Esophagus muscularis mucosa (tissue), 4 donors: Measurements from ENCODE around the gene SYNJ1. TPM values are rescaled to one million over a fixed set of nuclear protein-coding genes. Genes with fewer than 3 reads are reported as not detected.

Experiments
- DNase-seq: peaks from one replicate; pipeline ENCODE4 v3.0.0-alpha.2; 2017; ENCODE audit errors: extremely low spot score
- H3K27ac ChIP-seq, 4 donors: fragments of 200-600 bp; sonication (generic); replicated peaks in 1 of 4; 1 replicate in 3 of 4; 2 replicates in 1 of 4; pipeline ENCODE4 v1.5.1; 2016 to 2019; ENCODE audit warnings: mild to moderate bottlenecking in 1 of 4
- H3K27me3 ChIP-seq, 4 donors: fragments of 200-600 bp; sonication (generic); one replicate each; pipeline versions ENCODE4 v1.5.1 to v1.6.0; 2016 to 2019
- H3K36me3 ChIP-seq, 4 donors: fragments of 200-600 bp; sonication (generic); one replicate each; pipeline ENCODE4 v1.5.1; 2016 to 2019
- H3K4me1 ChIP-seq, 4 donors: fragments of 200-600 bp; sonication (generic); one replicate each; pipeline ENCODE4 v1.5.1; 2016 to 2019
- H3K4me3 ChIP-seq, 4 donors: fragments of 200-600 bp; sonication (generic); 1 replicate in 2 of 4; 2 replicates in 2 of 4; pipeline ENCODE4 v1.5.1; 2016 to 2019; ENCODE audit warnings: mild to moderate bottlenecking in 4 of 4, moderate library complexity in 1 of 4
- H3K9me3 ChIP-seq, 4 donors: fragments of 200-600 bp; sonication (generic); 1 replicate in 3 of 4; 2 replicates in 1 of 4; pipeline ENCODE4 v1.5.1; 2016 to 2019
- CTCF ChIP-seq, 3 experiments: fragments of 200-600 bp in 2 of 3; fragments of 450-650 bp in 1 of 3; sonication (generic) in 2 of 3; IDR thresholded peaks; one replicate each; pipeline ENCODE4 v1.5.1; 2017 to 2019; ENCODE audit warnings: antibody characterized with exemption in 3 of 3, mild to moderate bottlenecking in 2 of 3, moderate library complexity in 1 of 3
- EP300 ChIP-seq: sonication (generic); formaldehyde crosslinking; IDR thresholded peaks from one replicate; pipeline ENCODE4 v1.6.1; 2017; ENCODE audit warnings: antibody characterized with exemption
- POLR2A ChIP-seq: fragments of 450-650 bp; IDR thresholded peaks from one replicate; pipeline ENCODE4 v1.6.1; 2017; ENCODE audit warnings: antibody characterized with exemption, moderate library complexity, mild to moderate bottlenecking, low read depth
- POLR2AphosphoS5 ChIP-seq, 2 donors: sonication (generic); formaldehyde crosslinking; IDR thresholded peaks; one replicate each; pipeline ENCODE4 v1.6.1; 2017; ENCODE audit warnings: antibody characterized with exemption in 2 of 2
- WGBS: methylation state at CpG from one replicate; pipeline ENCODE4 v1.1.5; 2018; 5-methylcytosine and 5-hydroxymethylcytosine counted together
- intact Hi-C: fragments of 100-400 bp; cut with DNase I; formaldehyde crosslinking; loops from one replicate; pipeline ENCODE4 v1.15.1; 2023
- total RNA-seq, 4 donors: library from RNA; depleted of rRNA; stranded (reverse); fragments of >200 nt; gene quantifications; one replicate each; pipeline versions ENCODE4 v1.1.0 to v1.2.1, GENCODE V29; 2016

The SYNJ1 gene
- total RNA-seq, 4 donors from 2014 or later: 8.1 to 9.4 (median 8.5) TPM

- peak overlapping the region; percentile 84 to 96 (median 92) for H3K27ac ChIP-seq
- WGBS: 33% methylated on average over 13 of the region's 13 CpGs
- peaks cover 0 to 7% (median 3%) of the 10 kb centered on the region in 4 donors for H3K36me3 ChIP-seq
- DNase-seq: no peak
- intact Hi-C loops: loop anchor here (5.0 kb wide), 2 partner anchors 35 to 45 kb away; partner anchors contain the start of gene SYNJ1
- H3K27me3 ChIP-seq: peaks cover 0 to 5% (median 0%) of the 10 kb centered on the region in 4 donors
- peaks cover 28 to 43% (median 42%) of the 10 kb centered on the region in 4 donors for H3K4me1 ChIP-seq
- peak overlapping the region; percentile 66 to 87 (median 84) for H3K4me3 ChIP-seq
- no peak for TF ChIP-seq POLR2AphosphoS5 (IDR thresholded peaks at IDR 0.05)
- no peak for TF ChIP-seq CTCF (IDR thresholded peaks at IDR 0.05)
- H3K9me3 ChIP-seq: no peaks in the 10 kb centered on the region
Observed at GRCh38 chr21:32772281-32773047, 44.7 kb upstream of the SYNJ1 start.

GRCh38 chr21:32770871-32771523 is 43.2 kb upstream of the SYNJ1 start:
- peak overlapping the region; percentile 84 to 96 (median 92) for H3K27ac ChIP-seq
- intact Hi-C loops: loop anchor here (5.0 kb wide), 2 partner anchors 36 to 44 kb away; partner anchors contain the start of gene SYNJ1
- peaks cover 0 to 5% (median 0%) of the 10 kb centered on the region in 4 donors for H3K27me3 ChIP-seq
- peak overlapping the region; percentile 66 to 87 (median 84) for H3K4me3 ChIP-seq
- peaks cover 28 to 56% (median 52%) of the 10 kb centered on the region in 4 donors for H3K4me1 ChIP-seq
- H3K36me3 ChIP-seq: peaks cover 0 to 14% (median 6%) of the 10 kb centered on the region in 4 donors
- WGBS: 4% methylated on average over 9 of the region's 56 CpGs
- no peak for DNase-seq
- no peak for TF ChIP-seq CTCF (IDR thresholded peaks at IDR 0.05)
- no peak for TF ChIP-seq EP300
- TF ChIP-seq POLR2AphosphoS5 (IDR thresholded peaks at IDR 0.05): no peak
- no peak for TF ChIP-seq POLR2A
- no peaks in the 10 kb centered on the region for H3K9me3 ChIP-seq

- DNase-seq: no peak
- intact Hi-C loops: no loop called here
- H3K27ac ChIP-seq: peak overlapping the region in 1 of 4 donors; percentile 32
- 36% methylated on average over 3 of the region's 3 CpGs for WGBS
- no peak for TF ChIP-seq POLR2A
- no peak for TF ChIP-seq EP300
- no peak for TF ChIP-seq CTCF (IDR thresholded peaks at IDR 0.05)
- peaks cover 3 to 22% (median 12%) of the 10 kb centered on the region in 4 donors for H3K36me3 ChIP-seq
- H3K27me3 ChIP-seq: peaks cover 0 to 5% (median 0%) of the 10 kb centered on the region in 4 donors
- no peaks in the 10 kb centered on the region for H3K9me3 ChIP-seq
- peaks cover 28 to 68% (median 58%) of the 10 kb centered on the region in 4 donors for H3K4me1 ChIP-seq
- no peak overlapping the region for H3K4me3 ChIP-seq
Observed at GRCh38 chr21:32768530-32768929, 40.7 kb upstream of the SYNJ1 start.

GRCh38 chr21:32765058-32765457 is 37.2 kb upstream of the SYNJ1 start:
- H3K27ac ChIP-seq: no peak overlapping the region
- H3K27me3 ChIP-seq: no peaks in the 10 kb centered on the region
- intact Hi-C loops: no loop called here
- no peak for DNase-seq
- 90% methylated on average over 2 of the region's 2 CpGs for WGBS
- no peak overlapping the region for H3K4me3 ChIP-seq
- no peaks in the 10 kb centered on the region for H3K9me3 ChIP-seq
- H3K36me3 ChIP-seq: peaks cover 27 to 56% (median 41%) of the 10 kb centered on the region in 4 donors
- H3K4me1 ChIP-seq: peaks cover 14 to 51% (median 41%) of the 10 kb centered on the region in 4 donors
- TF ChIP-seq POLR2A (no peak), EP300 (no peak), CTCF (IDR thresholded peaks at IDR 0.05) (no peak), POLR2AphosphoS5 (IDR thresholded peaks at IDR 0.05) (no peak)
